Measurements from ENCODE around the gene GPC5. TPM values are rescaled to one million over a fixed set of nuclear protein-coding genes. Genes with fewer than 3 reads are reported as not detected.

GPC5 gene
- total RNA-seq, 1 donor from 2014 or later, result 0.28 TPM

DNA sequence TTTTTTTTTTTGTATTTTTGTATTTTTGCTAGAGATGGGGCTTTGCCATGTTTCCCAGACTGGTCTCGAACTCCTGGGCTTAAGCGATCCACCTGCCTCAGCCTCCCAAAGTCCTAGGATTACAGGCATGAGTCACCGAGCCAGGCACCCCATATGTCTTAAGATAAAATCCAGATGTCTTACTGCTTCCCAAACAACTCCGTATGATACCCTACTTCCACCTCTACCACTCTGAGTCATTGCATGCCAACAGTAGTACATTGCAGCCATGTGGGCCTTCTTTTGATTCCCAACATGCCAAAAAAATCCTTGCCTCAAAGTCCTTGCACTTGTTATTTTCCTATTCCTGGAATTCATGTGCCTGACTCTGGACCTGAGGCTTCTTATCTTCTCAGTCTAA is 799.2 kb downstream of the GPC5 start:
- H3K27ac Mint-ChIP-seq (ENCODE audit: unreplicated experiment), result no peak overlapping the region
- no peaks in the 10 kb centered on the region for H3K4me1 Mint-ChIP-seq
- no peak overlapping the region for H3K4me3 Mint-ChIP-seq
- H3K27me3 Mint-ChIP-seq (ENCODE audit: low read depth), result no peaks in the 10 kb centered on the region
- no peaks in the 10 kb centered on the region for H3K9me3 Mint-ChIP-seq
- no peaks in the 10 kb centered on the region for H3K36me3 Mint-ChIP-seq (ENCODE audit: low read depth)
- TF ChIP-seq, protein P1, sequence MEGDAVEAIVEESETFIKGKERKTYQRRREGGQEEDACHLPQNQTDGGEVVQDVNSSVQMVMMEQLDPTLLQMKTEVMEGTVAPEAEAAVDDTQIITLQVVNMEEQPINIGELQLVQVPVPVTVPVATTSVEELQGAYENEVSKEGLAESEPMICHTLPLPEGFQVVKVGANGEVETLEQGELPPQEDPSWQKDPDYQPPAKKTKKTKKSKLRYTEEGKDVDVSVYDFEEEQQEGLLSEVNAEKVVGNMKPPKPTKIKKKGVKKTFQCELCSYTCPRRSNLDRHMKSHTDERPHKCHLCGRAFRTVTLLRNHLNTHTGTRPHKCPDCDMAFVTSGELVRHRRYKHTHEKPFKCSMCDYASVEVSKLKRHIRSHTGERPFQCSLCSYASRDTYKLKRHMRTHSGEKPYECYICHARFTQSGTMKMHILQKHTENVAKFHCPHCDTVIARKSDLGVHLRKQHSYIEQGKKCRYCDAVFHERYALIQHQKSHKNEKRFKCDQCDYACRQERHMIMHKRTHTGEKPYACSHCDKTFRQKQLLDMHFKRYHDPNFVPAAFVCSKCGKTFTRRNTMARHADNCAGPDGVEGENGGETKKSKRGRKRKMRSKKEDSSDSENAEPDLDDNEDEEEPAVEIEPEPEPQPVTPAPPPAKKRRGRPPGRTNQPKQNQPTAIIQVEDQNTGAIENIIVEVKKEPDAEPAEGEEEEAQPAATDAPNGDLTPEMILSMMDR (conservative IDR thresholded peaks at IDR 0.05), result no peak
- DNase-seq (ENCODE audit: low read depth, low spot score), result no peak

DNA sequence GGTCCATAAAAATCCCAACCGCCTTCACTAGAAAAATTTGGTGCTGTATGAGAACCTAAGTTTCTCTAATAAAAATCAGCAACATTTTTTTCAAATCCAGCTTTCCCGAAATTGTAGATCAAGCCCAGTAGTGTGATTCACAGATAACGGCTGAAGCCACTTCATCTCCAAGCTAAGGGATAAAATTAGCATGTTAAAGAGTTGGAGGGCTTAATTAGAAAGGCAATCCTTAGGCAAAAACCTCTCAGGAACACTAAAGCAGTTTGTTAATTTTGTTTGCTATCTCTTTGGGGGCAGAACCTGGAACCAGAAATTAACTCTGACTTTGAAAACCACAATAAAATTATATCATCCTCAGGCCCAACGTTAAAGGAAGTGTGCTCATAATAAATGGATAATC is 820.2 kb downstream of the GPC5 start:
- Mint-ChIP-seq H3K4me1 (peaks cover 4% of the 10 kb centered on the region), H3K4me3 (no peak overlapping the region), H3K36me3 (ENCODE audit: low read depth) (no peaks in the 10 kb centered on the region), H3K27me3 (ENCODE audit: low read depth) (no peaks in the 10 kb centered on the region), H3K9me3 (peaks cover 2% of the 10 kb centered on the region), H3K27ac (ENCODE audit: unreplicated experiment) (no peak overlapping the region)
- DNase-seq (ENCODE audit: low read depth, low spot score), result no peak
- TF ChIP-seq, protein P1 (conservative IDR thresholded peaks at IDR 0.05), result no peak

DNA sequence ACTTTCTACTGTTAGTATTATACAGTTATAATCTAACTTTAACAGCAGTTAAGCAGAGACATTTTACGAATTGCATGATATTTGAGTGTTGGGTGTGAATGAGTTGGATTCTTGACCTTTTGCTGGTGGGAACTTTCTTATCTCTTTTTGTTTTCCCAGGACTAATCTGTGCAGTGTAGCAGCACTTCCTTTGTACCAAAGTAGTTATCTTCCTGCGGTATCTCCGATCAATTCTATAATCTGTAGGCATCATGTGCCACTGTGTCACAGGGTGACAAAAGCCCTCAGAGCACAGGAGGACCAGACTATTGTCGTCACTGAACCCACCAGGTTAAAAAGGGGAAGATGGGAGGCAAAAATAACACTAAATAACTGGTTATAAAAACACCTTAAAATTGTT is 823.5 kb downstream of the GPC5 start:
- no peaks in the 10 kb centered on the region for H3K27me3 Mint-ChIP-seq (ENCODE audit: low read depth)

DNA sequence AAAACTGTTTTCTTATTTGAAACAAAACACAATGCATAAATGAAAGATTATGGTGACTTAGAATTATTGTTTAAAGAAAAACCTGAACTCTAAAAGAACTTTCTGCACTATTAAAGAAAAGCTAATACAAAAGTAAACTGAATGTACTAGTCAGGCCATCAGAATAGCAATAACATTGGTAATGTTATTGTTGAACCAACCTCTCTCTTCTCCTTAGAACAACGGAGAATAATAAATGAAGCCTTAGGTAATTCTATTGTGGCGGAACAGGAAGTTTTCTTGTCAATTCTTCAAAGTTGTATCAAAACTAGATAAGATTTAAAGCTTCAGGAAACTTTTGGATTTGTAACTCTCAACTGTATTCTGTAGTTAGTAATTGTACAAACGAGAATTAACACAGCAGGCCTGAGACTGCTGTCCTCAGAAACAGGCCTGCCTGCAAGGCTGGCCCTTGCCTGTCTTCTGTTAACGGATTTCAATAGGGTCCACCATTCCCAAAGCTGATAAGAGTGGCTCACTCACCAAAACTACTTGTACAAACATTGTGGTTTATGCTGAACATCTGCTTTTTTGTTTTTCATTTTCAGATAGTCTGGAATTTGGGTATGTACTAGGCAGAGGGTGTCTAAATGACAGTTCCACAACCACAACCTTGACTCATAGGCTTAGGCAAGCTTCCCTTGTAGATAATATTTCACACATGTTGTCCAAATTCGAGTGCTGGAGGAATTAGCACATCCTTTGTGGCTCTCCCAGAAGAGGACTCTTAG is 825.8 kb downstream of the GPC5 start:
- H3K27me3 Mint-ChIP-seq (ENCODE audit: low read depth), result no peaks in the 10 kb centered on the region
- H3K4me1 Mint-ChIP-seq, result peaks cover 4% of the 10 kb centered on the region
- TF ChIP-seq, protein P1 (conservative IDR thresholded peaks at IDR 0.05), result no peak
- no peak overlapping the region for H3K27ac Mint-ChIP-seq (ENCODE audit: unreplicated experiment)
- H3K36me3 Mint-ChIP-seq (ENCODE audit: low read depth), result no peaks in the 10 kb centered on the region
- H3K9me3 Mint-ChIP-seq, result peaks cover 1% of the 10 kb centered on the region
- H3K4me3 Mint-ChIP-seq, result no peak overlapping the region
- no peak for DNase-seq (ENCODE audit: low read depth, low spot score)

More for the DNA sequence above, 823.5 kb downstream of the GPC5 start:
- DNase-seq (ENCODE audit: low read depth, low spot score), result no peak
- no peak overlapping the region for H3K4me3 Mint-ChIP-seq
- H3K4me1 Mint-ChIP-seq, result peaks cover 4% of the 10 kb centered on the region
- no peaks in the 10 kb centered on the region for H3K36me3 Mint-ChIP-seq (ENCODE audit: low read depth)
- TF ChIP-seq, protein P1 (conservative IDR thresholded peaks at IDR 0.05), result no peak
- H3K9me3 Mint-ChIP-seq, result peaks cover 2% of the 10 kb centered on the region
- H3K27ac Mint-ChIP-seq (ENCODE audit: unreplicated experiment), result no peak overlapping the region

DNA sequence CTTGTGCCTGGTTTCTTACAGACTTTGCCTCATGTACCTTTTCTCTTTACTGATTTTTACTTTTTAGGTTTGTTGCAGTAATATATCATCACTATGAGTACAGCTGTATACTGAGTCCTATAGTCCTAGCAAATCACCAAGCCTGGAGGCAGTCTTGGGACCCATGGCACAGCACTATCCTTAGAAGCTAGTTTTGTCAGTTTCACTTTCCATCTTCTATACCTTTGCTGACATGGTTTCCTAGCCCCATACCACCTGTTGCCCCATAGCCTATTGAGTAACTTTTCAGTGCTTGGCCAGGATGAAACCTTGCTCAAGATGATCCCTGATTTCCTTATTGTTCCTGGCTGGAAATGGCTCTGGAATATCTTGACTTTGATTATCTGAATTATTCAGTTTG is 826.4 kb downstream of the GPC5 start:
- no peaks in the 10 kb centered on the region for H3K36me3 Mint-ChIP-seq (ENCODE audit: low read depth)
- no peak overlapping the region for H3K27ac Mint-ChIP-seq (ENCODE audit: unreplicated experiment)
- H3K27me3 Mint-ChIP-seq (ENCODE audit: low read depth), result no peaks in the 10 kb centered on the region
- TF ChIP-seq, protein P1 (conservative IDR thresholded peaks at IDR 0.05), result no peak
- no peak overlapping the region for H3K4me3 Mint-ChIP-seq
- no peaks in the 10 kb centered on the region for H3K9me3 Mint-ChIP-seq
- no peak for DNase-seq (ENCODE audit: low read depth, low spot score)
- H3K4me1 Mint-ChIP-seq, result peaks cover 4% of the 10 kb centered on the region
